Caco-2 (cell line): ENCODE results near the gene CDKN2B-AS1. TPM values are rescaled to one million over a fixed set of nuclear protein-coding genes. Genes with fewer than 3 reads are reported as not detected.

Experiments used
- BruUV-seq: library from RNA; stranded (reverse); fragments of 400-500 nt; replicated peaks from 2 replicates; lab custom pipeline; 2021; lab: Mats Ljungman, UMichigan
- CTCF ChIA-PET: fragments of 300-600 bp; sonication (Branson Sonifier 250); formaldehyde crosslinking; loops from one replicate; lab custom pipeline; 2022; ENCODE audit warnings: antibody characterized with exemption; lab: Charles Lee
- POLR2A ChIA-PET: fragments of 300-600 bp; sonication (Branson Sonifier 250); formaldehyde crosslinking; loops from one replicate; lab custom pipeline; 2022; ENCODE audit warnings: antibody characterized with exemption; lab: Charles Lee
- DNase-seq, 2 experiments: peaks; one replicate each; pipeline versions ENCODE4 v3.0.0 to v3.0.0-alpha.2; 2020 to 2022
- H3K27me3 ChIP-seq: replicated peaks from 2 replicates; pipeline ENCODE4 v1.6.0; 2011; ENCODE audit warnings: low read length; ENCODE audit not compliant: control insufficient read depth, insufficient read depth
- H3K36me3 ChIP-seq: 2 replicates; pipeline ENCODE4 v1.5.1; 2011; ENCODE audit warnings: low read length; ENCODE audit not compliant: control insufficient read depth, insufficient read depth
- H3K4me1 ChIP-seq: fragments of 250-450 bp; sonication (Bioruptor Pico); 2 replicates; pipeline ENCODE4 v1.5.1; 2020; ENCODE audit warnings: mild to moderate bottlenecking
- H3K4me3 ChIP-seq: 2 replicates; pipeline ENCODE4 v1.5.1; 2011; ENCODE audit warnings: low read depth, mild to moderate bottlenecking, control low read depth, low read length
- H3K9me3 ChIP-seq: fragments of 250-450 bp; sonication (Bioruptor Pico); 2 replicates; pipeline ENCODE4 v1.5.1; 2020; ENCODE audit warnings: mild to moderate bottlenecking, moderate library complexity
- H3K27ac Mint-ChIP-seq: one replicate; pipeline ENCODE4 v1.8.0; 2022; ENCODE audit warnings: mixed read lengths; ENCODE audit not compliant: unreplicated experiment
- H3K27me3 Mint-ChIP-seq: one replicate; pipeline ENCODE4 v1.8.0; 2022; ENCODE audit warnings: mixed read lengths; ENCODE audit not compliant: insufficient read depth, unreplicated experiment
- H3K36me3 Mint-ChIP-seq: one replicate; pipeline ENCODE4 v1.8.0; 2022; ENCODE audit warnings: mild to moderate bottlenecking, mixed read lengths; ENCODE audit not compliant: insufficient read depth, unreplicated experiment
- H3K4me1 Mint-ChIP-seq: one replicate; pipeline ENCODE4 v1.8.0; 2022; ENCODE audit warnings: low read depth, mixed read lengths; ENCODE audit not compliant: unreplicated experiment
- H3K4me3 Mint-ChIP-seq: one replicate; pipeline ENCODE4 v1.8.0; 2022; ENCODE audit warnings: mild to moderate bottlenecking, moderate library complexity, mixed read lengths; ENCODE audit not compliant: unreplicated experiment
- H3K9me3 Mint-ChIP-seq: one replicate; pipeline ENCODE4 v1.8.0; 2022; ENCODE audit warnings: mixed read lengths; ENCODE audit not compliant: unreplicated experiment
- CTCF ChIP-seq, 2 experiments: fragments of 200-600 bp in 1 of 2; IDR thresholded peaks; 1 replicate in 1 of 2; 2 replicates in 1 of 2; pipeline versions ENCODE4 v1.5.1 to v1.8.0; 2011 to 2022; ENCODE audit warnings: antibody characterized with exemption in 1 of 2, control low read depth in 1 of 2, inconsistent platforms in 1 of 2, low read depth in 1 of 2, low read length in 1 of 2, mild to moderate bottlenecking in 1 of 2, moderate library complexity in 1 of 2; ENCODE audit not compliant: insufficient read depth in 1 of 2, severe bottlenecking in 1 of 2, unreplicated experiment in 1 of 2
- intact Hi-C: fragments of 100-400 bp; cut with micrococcal nuclease; formaldehyde crosslinking; loops from one replicate; pipeline ENCODE4 v1.10.0; 2022; ENCODE audit not compliant: unreplicated experiment
- total RNA-seq: library from RNA; stranded (reverse); gene quantifications from 2 replicates; pipeline ENCODE4 v1.2.3, GENCODE V29; 2022

CDKN2B-AS1 gene
- total RNA-seq, 1 experiment from 2014 or later, result 1.2 TPM

GRCh38 chr9:21991072-21991959 lies 3.3 kb upstream of the CDKN2B-AS1 start:
- H3K36me3 ChIP-seq, result no peaks in the 10 kb centered on the region
- ChIA-PET CTCF (no interaction called here), POLR2A (interaction anchor here (0.7 kb wide), 1 partner anchor 57 kb away, joined by 4 read pairs; no protein-coding TSS in a partner anchor)
- no TSS peak for BruUV-seq
- intact Hi-C loops, result no loop called here
- no peak overlapping the region for H3K4me3 ChIP-seq
- no peaks in the 10 kb centered on the region for H3K27me3 ChIP-seq
- no peak overlapping the region for H3K27ac Mint-ChIP-seq
- DNase-seq, result no peak
- H3K9me3 Mint-ChIP-seq, result no peaks in the 10 kb centered on the region
- no peak overlapping the region for H3K4me3 Mint-ChIP-seq
- no peaks in the 10 kb centered on the region for H3K27me3 Mint-ChIP-seq
- H3K9me3 ChIP-seq, result no peaks in the 10 kb centered on the region
- peaks cover 6% of the 10 kb centered on the region for H3K36me3 Mint-ChIP-seq
- no peak for TF ChIP-seq CTCF (IDR thresholded peaks at IDR 0.05; ENCODE audit: insufficient read depth in 1 of 2, low read depth in 1 of 2, low read length in 1 of 2, severe bottlenecking in 1 of 2, unreplicated experiment in 1 of 2)
- H3K4me1 ChIP-seq, result peaks cover 3% of the 10 kb centered on the region; the same call in 1 of the 2 replicates
- H3K4me1 Mint-ChIP-seq, result peaks cover 3% of the 10 kb centered on the region

- Histone ChIP-seq H3K36me3 (no peaks in the 10 kb centered on the region), H3K4me3 (peak overlapping the region; percentile 60), H3K27me3 (no peaks in the 10 kb centered on the region), H3K9me3 (no peaks in the 10 kb centered on the region), H3K4me1 (peaks cover 3% of the 10 kb centered on the region; the same call in 1 of the 2 replicates)
- Mint-ChIP-seq H3K4me1 (peaks cover 9% of the 10 kb centered on the region), H3K36me3 (peaks cover 6% of the 10 kb centered on the region), H3K4me3 (peak overlapping the region; percentile 86), H3K9me3 (no peaks in the 10 kb centered on the region), H3K27me3 (no peaks in the 10 kb centered on the region), H3K27ac (peak overlapping the region; percentile 90)
- POLR2A ChIA-PET, result no interaction called here
- intact Hi-C loops, result no loop called here
- CTCF ChIA-PET, result no interaction called here
- BruUV-seq, result no TSS peak
- TF ChIP-seq CTCF (IDR thresholded peaks at IDR 0.05; ENCODE audit: insufficient read depth in 1 of 2, low read depth in 1 of 2, low read length in 1 of 2, severe bottlenecking in 1 of 2, unreplicated experiment in 1 of 2), result no peak
- DNase-seq, result no peak
Measured at GRCh38 chr9:21993007-21993406, 1.6 kb upstream of the CDKN2B-AS1 start.

- H3K4me1 ChIP-seq, result peaks cover 3% of the 10 kb centered on the region; the same call in 1 of the 2 replicates
- no peaks in the 10 kb centered on the region for H3K36me3 ChIP-seq
- Mint-ChIP-seq H3K36me3 (peaks cover 6% of the 10 kb centered on the region), H3K4me1 (peaks cover 9% of the 10 kb centered on the region), H3K4me3 (peak within 1 kb of the TSS; percentile 86), H3K9me3 (no peaks in the 10 kb centered on the region), H3K27ac (peak within 1 kb of the TSS; percentile 90), H3K27me3 (no peaks in the 10 kb centered on the region)
- peak; percentile 81 to 82 for DNase-seq
- H3K4me3 ChIP-seq, result peak within 1 kb of the TSS; percentile 60
- CTCF ChIA-PET, result interaction anchor here (0.6 to 2.2 kb wide), 8 partner anchors 15 to 250 kb away, joined by 3 to 13 read pairs (median 4); partner anchors contain the start of gene CDKN2B
- intact Hi-C loops, result loop anchor here (1.0 kb wide), 2 partner anchors 15 to 181 kb away; partner anchors contain the start of gene CDKN2B
- H3K9me3 ChIP-seq, result no peaks in the 10 kb centered on the region
- no TSS peak for BruUV-seq
- H3K27me3 ChIP-seq, result no peaks in the 10 kb centered on the region
- no peak for TF ChIP-seq CTCF (IDR thresholded peaks at IDR 0.05; ENCODE audit: insufficient read depth in 1 of 2, low read depth in 1 of 2, low read length in 1 of 2, severe bottlenecking in 1 of 2, unreplicated experiment in 1 of 2)
- POLR2A ChIA-PET, result interaction anchor here (0.6 to 1.5 kb wide), 4 partner anchors 15 to 180 kb away, joined by 3 to 9 read pairs (median 4); partner anchors contain the start of gene CDKN2B
Measured at GRCh38 chr9:21993893-21994555, 567 bp upstream of the CDKN2B-AS1 start, which contains the start of gene CDKN2A. Gene CDKN2A (minus strand): TSS chr9:21994392.
